ENCODE measurements around the gene SPA17.
A peak's percentile ranks its signal among the peaks of the same experiment; 100 is the strongest.

SPA17 gene

GRCh38 chr11:124727474-124727873 is 53.8 kb downstream of the SPA17 start:
- no peak for DNase-seq

- no peak for DNase-seq
Observed at GRCh38 chr11:124728134-124728533, 54.4 kb downstream of the SPA17 start.

- no peak for DNase-seq
Observed at GRCh38 chr11:124729571-124729970, 55.9 kb downstream of the SPA17 start.

GRCh38 chr11:124732230-124732629 is 58.5 kb downstream of the SPA17 start:
- no peak for DNase-seq

GRCh38 chr11:124736736-124737135 is 63.0 kb downstream of the SPA17 start:
- DNase-seq, result no peak

- DNase-seq, result no peak
Observed at GRCh38 chr11:124737638-124738305, 64.1 kb downstream of the SPA17 start.

- no peak for DNase-seq
Observed at GRCh38 chr11:124738713-124739478, 65.2 kb downstream of the SPA17 start.

GRCh38 chr11:124739479-124740276 is 66.0 kb downstream of the SPA17 start, which contains the start of gene NRGN:
Gene NRGN (plus strand): TSS chr11:124739942. CDS start chr11:124740085, 143 bp downstream.
- DNase-seq, result peak; percentile 94

- DNase-seq, result peak; percentile 46
Observed at GRCh38 chr11:124740277-124740882, 66.7 kb downstream of the SPA17 start.

GRCh38 chr11:124742555-124742954 is 68.9 kb downstream of the SPA17 start:
- no peak for DNase-seq

GRCh38 chr11:124743050-124743449 is 69.3 kb downstream of the SPA17 start:
- DNase-seq, result no peak

- DNase-seq, result no peak
Observed at GRCh38 chr11:124745270-124745834, 71.6 kb downstream of the SPA17 start.

GRCh38 chr11:124745835-124746620 is 72.3 kb downstream of the SPA17 start:
- DNase-seq, result no peak

GRCh38 chr11:124746621-124747243 is 73.0 kb downstream of the SPA17 start:
- DNase-seq, result peak; percentile 43
